Testis (tissue), 3 donors: ENCODE data around the gene RPS6KB2. TPM values are rescaled to one million over a fixed set of nuclear protein-coding genes. Genes with fewer than 3 reads are reported as not detected.

Experiments
- DNase-seq: peaks from one replicate; pipeline ENCODE4 v3.0.0-alpha.2; 2019
- H3K27ac ChIP-seq, 2 donors: fragments of 200-600 bp; sonication (generic); one replicate each; pipeline ENCODE4 v1.5.1; 2019
- H3K27me3 ChIP-seq: fragments of 200-600 bp; sonication (generic); one replicate; pipeline ENCODE4 v1.5.1; 2019
- H3K36me3 ChIP-seq: fragments of 200-600 bp; sonication (generic); one replicate; pipeline ENCODE4 v1.5.1; 2017; ENCODE audit warnings: low read depth; ENCODE audit errors: missing control alignments
- H3K4me1 ChIP-seq: fragments of 200-600 bp; sonication (generic); one replicate; pipeline ENCODE4 v1.5.1; 2019
- H3K4me3 ChIP-seq, 2 donors: fragments of 200-600 bp; sonication (generic); one replicate each; pipeline ENCODE4 v1.5.1; 2017 to 2019
- H3K9me3 ChIP-seq: fragments of 200-600 bp; sonication (generic); one replicate; pipeline ENCODE4 v1.5.1; 2017
- POLR2A ChIP-seq: fragments of 450-650 bp; IDR thresholded peaks from one replicate; pipeline ENCODE4 v1.6.1; 2017; ENCODE audit warnings: antibody characterized with exemption, mild to moderate bottlenecking, moderate library complexity
- WGBS, 2 donors: methylation state at CpG; one replicate each; pipeline ENCODE4 v1.1.5; 2018; 5-methylcytosine and 5-hydroxymethylcytosine counted together
- intact Hi-C: fragments of 100-400 bp; cut with DNase I; formaldehyde crosslinking; loops from one replicate; pipeline ENCODE4 v1.15.1; 2023; ENCODE audit warnings: low total_unique reads
- polyA plus RNA-seq: library from polyadenylated mRNA; stranded (reverse); fragments of 350-450 nt; fragmentation: Illumina TruSeq; extraction: RNeasy Lipid Tissue Mini Kit (QIAGEN cat#74804); gene quantifications from one replicate; pipeline ENCODE4 v1.2.3, GENCODE V29; 2014; ENCODE audit warnings: low read depth, low replicate concordance; ENCODE audit not compliant: insufficient read depth
- total RNA-seq, 2 donors: library from RNA; depleted of rRNA; stranded (reverse); fragments of >200 nt; gene quantifications; one replicate each; pipeline ENCODE4 v1.2.3, GENCODE V29; 2016
- TF ChIP-seq, protein P1 (sequence below), 3 experiments: fragments of 450-650 bp in 2 of 3; fragments of 200-600 bp in 1 of 3; sonication (generic) in 1 of 3; IDR thresholded peaks; one replicate each; pipeline ENCODE4 v1.5.1; 2016 to 2019; ENCODE audit warnings: antibody characterized with exemption in 3 of 3, mild to moderate bottlenecking in 2 of 3, moderate library complexity in 1 of 3

The RPS6KB2 gene
- total and polyA plus RNA-seq, 3 donors from 2014 or later = 30.1 to 47.4 (median 46.5) TPM

DNA sequence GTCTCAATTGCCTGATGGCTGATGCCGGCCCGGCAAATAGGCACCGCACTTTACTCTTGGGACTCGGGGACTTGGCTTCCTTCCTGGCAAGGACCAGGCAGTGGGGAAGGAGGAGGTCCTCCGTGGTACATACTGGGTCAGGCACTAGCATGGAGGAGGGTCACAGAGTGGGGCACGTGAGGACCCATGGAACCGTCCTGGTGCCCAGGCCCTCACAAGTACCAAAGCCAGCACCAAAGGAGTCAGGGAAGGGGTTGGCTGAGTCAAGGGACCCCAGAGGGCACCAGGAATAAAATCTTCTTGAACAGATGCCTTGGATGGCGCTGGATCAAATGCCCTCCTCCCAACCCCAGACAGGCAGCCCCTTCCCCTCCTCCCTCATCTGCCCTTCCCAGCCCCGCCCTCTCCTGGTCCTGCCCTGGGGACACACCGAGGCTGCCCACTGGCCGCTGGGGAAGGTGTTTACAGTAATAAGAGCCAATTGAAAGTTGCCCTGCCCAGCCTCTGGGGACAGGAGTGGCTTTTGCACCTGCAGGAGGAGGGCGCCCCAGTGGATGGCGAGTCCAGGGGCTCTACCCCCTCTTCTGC is 18.4 kb upstream of the RPS6KB2 start:
- TF ChIP-seq, protein P1, sequence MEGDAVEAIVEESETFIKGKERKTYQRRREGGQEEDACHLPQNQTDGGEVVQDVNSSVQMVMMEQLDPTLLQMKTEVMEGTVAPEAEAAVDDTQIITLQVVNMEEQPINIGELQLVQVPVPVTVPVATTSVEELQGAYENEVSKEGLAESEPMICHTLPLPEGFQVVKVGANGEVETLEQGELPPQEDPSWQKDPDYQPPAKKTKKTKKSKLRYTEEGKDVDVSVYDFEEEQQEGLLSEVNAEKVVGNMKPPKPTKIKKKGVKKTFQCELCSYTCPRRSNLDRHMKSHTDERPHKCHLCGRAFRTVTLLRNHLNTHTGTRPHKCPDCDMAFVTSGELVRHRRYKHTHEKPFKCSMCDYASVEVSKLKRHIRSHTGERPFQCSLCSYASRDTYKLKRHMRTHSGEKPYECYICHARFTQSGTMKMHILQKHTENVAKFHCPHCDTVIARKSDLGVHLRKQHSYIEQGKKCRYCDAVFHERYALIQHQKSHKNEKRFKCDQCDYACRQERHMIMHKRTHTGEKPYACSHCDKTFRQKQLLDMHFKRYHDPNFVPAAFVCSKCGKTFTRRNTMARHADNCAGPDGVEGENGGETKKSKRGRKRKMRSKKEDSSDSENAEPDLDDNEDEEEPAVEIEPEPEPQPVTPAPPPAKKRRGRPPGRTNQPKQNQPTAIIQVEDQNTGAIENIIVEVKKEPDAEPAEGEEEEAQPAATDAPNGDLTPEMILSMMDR (IDR thresholded peaks at IDR 0.05) = no peak
- TF ChIP-seq POLR2A = no peak
- intact Hi-C loops = loop anchor here (10.0 kb wide), 1 partner anchor 75 kb away; the partner anchor contains the start of gene AIP
- WGBS, 2 donors = 50 to 51% methylated on average over 10 to 13 of the region's 13 CpGs
- Histone ChIP-seq H3K27ac (no peak overlapping the region), H3K27me3 (no peaks in the 10 kb centered on the region), H3K36me3 (no peaks in the 10 kb centered on the region), H3K9me3 (no peaks in the 10 kb centered on the region), H3K4me1 (peaks cover 5% of the 10 kb centered on the region), H3K4me3 (no peak overlapping the region)
- no peak for DNase-seq

DNA sequence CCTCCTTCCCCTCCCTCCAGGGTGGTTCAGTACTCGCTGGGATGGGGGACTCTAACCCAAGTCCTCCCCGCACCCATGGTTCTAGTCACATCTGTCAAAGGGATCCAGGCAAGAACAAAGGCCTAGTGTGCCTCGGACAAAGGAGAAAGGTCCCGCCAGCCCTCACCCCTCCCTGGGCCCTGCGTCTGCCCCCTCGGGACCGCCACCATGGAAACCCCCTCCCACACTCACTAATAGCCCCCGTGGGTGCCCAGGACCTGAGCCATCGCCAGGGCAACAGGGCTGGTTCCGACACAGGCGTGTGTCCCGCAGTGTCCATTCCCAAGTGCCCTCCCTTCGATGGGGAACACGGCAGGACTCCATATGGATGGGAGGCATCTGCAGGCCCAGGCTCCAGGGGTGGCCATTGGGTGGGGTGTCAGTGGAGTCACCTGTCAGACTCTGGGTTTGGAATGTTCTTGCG is 17.9 kb upstream of the RPS6KB2 start:
- H3K27me3 ChIP-seq = no peaks in the 10 kb centered on the region
- intact Hi-C loops = no loop called here
- H3K4me1 ChIP-seq = peaks cover 7% of the 10 kb centered on the region
- no peaks in the 10 kb centered on the region for H3K36me3 ChIP-seq
- TF ChIP-seq POLR2A = no peak
- TF ChIP-seq, protein P1 (IDR thresholded peaks at IDR 0.05) = no peak
- no peak for DNase-seq
- no peak overlapping the region for H3K27ac ChIP-seq
- H3K9me3 ChIP-seq = no peaks in the 10 kb centered on the region
- no peak overlapping the region for H3K4me3 ChIP-seq
- 64 to 72% methylated on average over 3 to 13 of the region's 15 CpGs for WGBS, 2 donors

DNA sequence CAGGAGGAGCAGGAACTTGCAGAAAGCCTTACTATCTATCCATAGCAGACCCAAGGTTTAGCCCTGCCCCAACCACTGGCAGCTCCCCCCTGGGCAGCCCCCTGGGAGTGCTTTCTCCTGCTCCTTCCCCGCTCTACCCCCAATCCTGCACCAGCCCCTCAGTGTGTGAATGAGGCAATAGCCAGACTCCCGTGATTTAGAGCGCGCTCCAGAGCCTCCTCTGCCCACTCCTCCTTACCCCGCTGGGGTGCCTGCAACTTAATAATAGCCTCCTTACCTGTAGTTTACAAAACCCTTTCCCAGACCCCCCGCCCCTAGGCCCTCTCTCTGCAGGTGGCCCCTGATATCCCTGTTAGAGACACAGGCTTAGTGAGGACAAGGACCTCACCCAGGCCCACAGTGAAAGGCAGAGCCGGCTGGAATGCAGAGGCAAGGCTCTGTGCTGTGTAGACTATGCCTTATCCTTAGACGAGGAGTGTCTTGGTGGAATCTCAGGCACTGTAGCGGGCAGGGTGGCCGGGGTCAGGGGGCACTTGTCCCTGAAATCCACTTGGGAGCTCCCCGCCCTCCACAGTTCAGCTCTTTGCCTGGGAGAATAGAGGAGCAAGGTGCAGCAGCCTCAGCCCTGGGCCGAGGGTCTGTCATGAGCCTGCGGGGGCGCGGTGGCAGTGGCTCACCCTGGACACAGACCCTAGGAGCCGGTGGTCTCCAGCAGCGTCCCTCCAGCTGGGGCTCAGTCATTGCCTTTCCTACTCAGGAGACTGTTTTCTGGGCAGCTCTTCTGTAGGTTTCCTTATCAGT is 17.1 kb upstream of the RPS6KB2 start:
- Histone ChIP-seq H3K4me1 (peaks cover 7% of the 10 kb centered on the region), H3K27ac (no peak overlapping the region), H3K36me3 (no peaks in the 10 kb centered on the region), H3K9me3 (no peaks in the 10 kb centered on the region), H3K27me3 (no peaks in the 10 kb centered on the region), H3K4me3 (no peak overlapping the region)
- intact Hi-C loops = no loop called here
- TF ChIP-seq, protein P1 (IDR thresholded peaks at IDR 0.05) = no peak
- no peak for TF ChIP-seq POLR2A
- 69 to 78% methylated on average over 11 to 17 of the region's 17 CpGs for WGBS, 2 donors
- DNase-seq = no peak

DNA sequence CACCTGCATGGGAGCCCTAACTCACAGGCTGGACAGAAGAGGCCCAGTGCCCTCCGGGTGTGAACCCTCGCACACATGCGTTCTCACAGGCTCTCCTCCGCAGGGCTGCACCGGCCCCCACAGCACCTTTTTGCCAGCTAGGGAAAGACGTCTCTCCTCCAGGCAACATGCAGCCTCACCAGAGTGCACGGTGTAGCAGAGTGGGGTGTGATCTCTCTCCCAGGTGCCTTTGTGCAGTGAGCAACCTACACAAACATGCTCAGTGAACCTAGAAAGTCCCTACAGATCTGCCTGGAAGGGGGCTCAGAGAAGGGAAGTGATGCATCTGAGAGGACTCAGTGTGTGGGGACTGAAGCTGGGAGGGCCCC is 16.5 kb upstream of the RPS6KB2 start:
- no peak overlapping the region for H3K27ac ChIP-seq

More for the DNA sequence above, 16.5 kb upstream of the RPS6KB2 start:
- H3K4me1 ChIP-seq = peaks cover 7% of the 10 kb centered on the region
- intact Hi-C loops = no loop called here
- no peaks in the 10 kb centered on the region for H3K36me3 ChIP-seq
- WGBS, 2 donors = 36 to 47% methylated on average over 7 of the region's 7 CpGs
- H3K9me3 ChIP-seq = no peaks in the 10 kb centered on the region
- H3K27me3 ChIP-seq = no peaks in the 10 kb centered on the region
- TF ChIP-seq, protein P1 (IDR thresholded peaks at IDR 0.05) = no peak
- TF ChIP-seq POLR2A = no peak
- DNase-seq = no peak
- no peak overlapping the region for H3K4me3 ChIP-seq
